ENCODE results near the gene CYP4F22.

The CYP4F22 gene

GRCh38 chr19:15555021-15555420, 46.7 kb downstream of the CYP4F22 start:
- TF ChIP-seq, protein P1, sequence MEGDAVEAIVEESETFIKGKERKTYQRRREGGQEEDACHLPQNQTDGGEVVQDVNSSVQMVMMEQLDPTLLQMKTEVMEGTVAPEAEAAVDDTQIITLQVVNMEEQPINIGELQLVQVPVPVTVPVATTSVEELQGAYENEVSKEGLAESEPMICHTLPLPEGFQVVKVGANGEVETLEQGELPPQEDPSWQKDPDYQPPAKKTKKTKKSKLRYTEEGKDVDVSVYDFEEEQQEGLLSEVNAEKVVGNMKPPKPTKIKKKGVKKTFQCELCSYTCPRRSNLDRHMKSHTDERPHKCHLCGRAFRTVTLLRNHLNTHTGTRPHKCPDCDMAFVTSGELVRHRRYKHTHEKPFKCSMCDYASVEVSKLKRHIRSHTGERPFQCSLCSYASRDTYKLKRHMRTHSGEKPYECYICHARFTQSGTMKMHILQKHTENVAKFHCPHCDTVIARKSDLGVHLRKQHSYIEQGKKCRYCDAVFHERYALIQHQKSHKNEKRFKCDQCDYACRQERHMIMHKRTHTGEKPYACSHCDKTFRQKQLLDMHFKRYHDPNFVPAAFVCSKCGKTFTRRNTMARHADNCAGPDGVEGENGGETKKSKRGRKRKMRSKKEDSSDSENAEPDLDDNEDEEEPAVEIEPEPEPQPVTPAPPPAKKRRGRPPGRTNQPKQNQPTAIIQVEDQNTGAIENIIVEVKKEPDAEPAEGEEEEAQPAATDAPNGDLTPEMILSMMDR (IDR thresholded peaks at IDR 0.05; ENCODE audit: low read depth, low read length): no peak
- no peak for DNase-seq (ENCODE audit: extremely low read depth, low read depth)

DNA sequence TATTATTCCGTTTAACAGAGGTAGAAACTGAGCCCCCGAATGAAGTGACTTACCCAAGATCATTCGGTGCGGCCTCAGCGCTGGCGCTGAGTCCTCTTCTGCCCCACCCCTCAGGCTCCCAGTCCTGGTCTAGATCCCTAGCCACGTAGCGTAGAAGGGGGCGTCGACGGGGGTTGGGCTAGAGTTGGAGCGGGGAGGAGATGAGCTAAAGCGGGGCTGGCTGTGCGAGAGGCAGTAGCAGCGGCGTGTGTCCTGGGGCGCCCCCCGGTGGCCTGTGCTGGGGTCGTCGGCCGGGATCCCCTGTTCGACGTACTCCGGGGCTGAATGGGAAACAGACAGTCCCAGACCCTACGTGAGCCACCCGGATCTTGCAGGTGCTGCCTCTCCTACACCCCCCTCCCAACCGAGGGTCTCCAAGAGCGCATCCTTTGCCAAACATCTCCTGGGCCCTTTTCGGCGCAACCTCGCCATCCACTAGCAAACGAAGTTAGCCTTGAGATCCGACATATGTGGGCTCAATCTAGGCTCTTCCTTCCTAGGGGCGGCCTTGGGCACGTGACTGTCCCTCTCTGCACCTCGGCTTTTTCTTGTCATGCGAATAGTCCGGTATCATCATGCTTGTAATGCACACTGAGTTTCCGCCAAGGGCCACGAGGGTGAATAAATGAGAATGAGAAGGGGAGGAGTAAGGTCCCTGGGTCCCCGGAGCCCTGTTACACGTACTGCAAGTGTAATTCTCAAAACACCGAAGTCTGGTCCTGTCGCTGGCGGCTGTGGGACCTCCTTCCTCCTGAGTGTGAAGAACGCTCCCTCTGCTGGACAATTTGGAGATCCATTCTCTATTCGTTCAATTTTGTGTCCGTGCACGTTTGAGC, 47.7 kb downstream of the CYP4F22 start:
- DNase-seq (ENCODE audit: extremely low read depth, low read depth): peak; percentile 66
- TF ChIP-seq, protein P1 (IDR thresholded peaks at IDR 0.05; ENCODE audit: low read depth, low read length): peak; percentile 83

- TF ChIP-seq, protein P1 (IDR thresholded peaks at IDR 0.05; ENCODE audit: low read depth, low read length): no peak
- no peak for DNase-seq (ENCODE audit: extremely low read depth, low read depth)
Measured at GRCh38 chr19:15556634-15557181, 48.4 kb downstream of the CYP4F22 start.

DNA sequence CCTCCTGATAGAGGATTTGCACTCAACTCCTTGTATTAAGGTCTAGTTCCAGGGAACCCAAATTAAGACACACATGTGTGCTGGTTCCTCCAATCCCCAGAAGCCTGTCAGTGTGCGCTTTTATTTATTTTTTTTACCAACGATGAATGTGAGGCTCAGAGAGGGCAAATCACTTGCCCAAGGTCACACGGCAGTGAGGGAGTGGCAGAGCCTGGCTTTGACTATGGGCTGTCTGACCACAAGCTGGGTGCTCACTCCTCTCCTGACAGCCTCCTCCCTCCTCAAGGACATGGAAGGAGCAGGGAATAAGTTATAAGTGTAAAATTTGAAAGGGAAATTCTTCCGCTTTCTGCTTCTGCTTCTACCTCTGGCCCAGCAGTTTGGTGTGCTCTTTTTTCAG, 48.9 kb downstream of the CYP4F22 start:
- TF ChIP-seq, protein P1 (IDR thresholded peaks at IDR 0.05; ENCODE audit: low read depth, low read length): no peak
- no peak for DNase-seq (ENCODE audit: extremely low read depth, low read depth)

DNA sequence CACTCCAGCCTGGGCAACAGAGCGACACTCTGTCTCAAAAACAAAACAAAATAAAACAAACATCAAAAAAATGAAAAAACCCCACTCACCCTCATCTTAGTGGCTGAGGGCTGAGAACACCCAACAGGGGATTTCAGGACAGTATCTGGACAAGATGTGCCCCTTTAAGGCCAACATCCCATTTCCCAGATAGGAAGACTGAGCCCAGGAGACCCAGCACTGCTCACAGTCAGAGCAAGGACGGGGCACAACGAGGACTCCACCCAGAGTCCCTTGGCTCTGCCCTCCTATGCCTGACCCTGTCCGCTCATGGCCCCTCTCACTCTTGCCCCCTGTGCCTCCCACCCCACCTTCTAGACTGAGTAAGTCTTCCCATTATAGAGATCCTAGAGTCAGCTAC, 53.8 kb downstream of the CYP4F22 start:
- TF ChIP-seq, protein P1 (IDR thresholded peaks at IDR 0.05; ENCODE audit: low read depth, low read length): no peak
- no peak for DNase-seq (ENCODE audit: extremely low read depth, low read depth)

DNA sequence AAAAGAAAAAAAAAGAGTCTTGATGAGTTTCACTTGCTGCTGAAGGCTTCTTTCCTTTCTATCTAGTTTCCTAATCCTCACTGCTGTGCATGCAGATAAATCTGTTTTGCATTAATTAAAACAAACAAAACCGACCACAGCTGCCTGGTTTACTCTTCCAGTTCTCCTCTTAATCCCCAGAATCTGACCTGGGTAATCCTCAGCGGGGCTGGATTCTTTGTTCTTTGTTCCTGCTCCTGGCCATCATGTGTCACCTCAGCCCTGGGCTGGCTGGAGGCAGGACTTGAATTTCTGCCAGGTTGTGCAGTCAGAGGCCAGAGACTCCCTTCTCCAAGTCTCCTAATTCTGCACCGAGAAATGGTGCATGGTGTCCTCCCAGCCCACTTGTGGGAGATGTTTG, 54.5 kb downstream of the CYP4F22 start:
- DNase-seq (ENCODE audit: extremely low read depth, low read depth): peak; percentile 29
- TF ChIP-seq, protein P1 (IDR thresholded peaks at IDR 0.05; ENCODE audit: low read depth, low read length): no peak

- TF ChIP-seq, protein P1 (IDR thresholded peaks at IDR 0.05; ENCODE audit: low read depth, low read length): no peak
- DNase-seq (ENCODE audit: extremely low read depth, low read depth): no peak
Measured at GRCh38 chr19:15563325-15563794, 55.0 kb downstream of the CYP4F22 start.
